VCaP (cell line): ENCODE results near the gene FARSB.

Experiments
- H3K27ac ChIP-seq: fragments of 450-650 bp; 2 replicates; pipeline ENCODE4 v1.5.1; 2017
- TF ChIP-seq, protein P1 (sequence below): fragments of 450-650 bp; conservative IDR thresholded peaks from 2 replicates; pipeline ENCODE4 v1.5.1; 2017; ENCODE audit warnings: mild to moderate bottlenecking, moderate library complexity

The FARSB gene

DNA sequence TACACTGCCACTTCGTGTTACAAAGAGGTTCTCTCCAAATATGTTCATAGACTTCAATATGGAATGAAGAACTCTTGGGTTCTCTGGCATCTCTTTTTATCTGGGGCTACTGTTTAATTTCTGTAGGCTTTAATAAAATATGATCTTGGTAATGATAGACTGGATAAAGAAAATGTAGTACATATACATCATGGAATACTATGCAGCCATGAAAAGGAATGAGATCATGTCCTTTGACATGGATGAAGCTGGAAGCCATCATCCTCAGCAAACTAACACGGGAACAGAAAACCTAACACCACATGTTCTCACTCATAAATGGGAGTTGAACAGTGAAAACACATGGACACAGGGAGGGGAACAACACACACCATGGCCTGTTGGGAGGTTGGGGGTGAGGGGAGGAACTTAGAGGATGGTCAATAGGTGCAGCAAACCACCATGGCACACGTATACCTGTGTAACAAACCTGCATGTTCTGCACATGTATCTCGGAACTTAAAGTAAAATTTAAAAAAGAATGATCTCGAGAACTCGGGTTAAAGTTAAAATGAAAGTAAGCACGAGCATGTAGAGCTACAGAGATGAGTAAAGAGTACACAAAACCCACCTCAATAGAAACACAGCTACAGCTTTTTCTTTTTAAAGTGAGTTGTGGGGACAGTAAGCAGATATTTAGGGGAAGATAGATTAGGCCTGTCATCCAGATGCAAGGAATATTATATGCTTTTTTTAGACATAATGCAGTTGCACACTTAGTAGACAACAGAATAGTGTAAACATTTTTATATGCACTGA, 129.2 kb downstream of the FARSB start:
- TF ChIP-seq, protein P1, sequence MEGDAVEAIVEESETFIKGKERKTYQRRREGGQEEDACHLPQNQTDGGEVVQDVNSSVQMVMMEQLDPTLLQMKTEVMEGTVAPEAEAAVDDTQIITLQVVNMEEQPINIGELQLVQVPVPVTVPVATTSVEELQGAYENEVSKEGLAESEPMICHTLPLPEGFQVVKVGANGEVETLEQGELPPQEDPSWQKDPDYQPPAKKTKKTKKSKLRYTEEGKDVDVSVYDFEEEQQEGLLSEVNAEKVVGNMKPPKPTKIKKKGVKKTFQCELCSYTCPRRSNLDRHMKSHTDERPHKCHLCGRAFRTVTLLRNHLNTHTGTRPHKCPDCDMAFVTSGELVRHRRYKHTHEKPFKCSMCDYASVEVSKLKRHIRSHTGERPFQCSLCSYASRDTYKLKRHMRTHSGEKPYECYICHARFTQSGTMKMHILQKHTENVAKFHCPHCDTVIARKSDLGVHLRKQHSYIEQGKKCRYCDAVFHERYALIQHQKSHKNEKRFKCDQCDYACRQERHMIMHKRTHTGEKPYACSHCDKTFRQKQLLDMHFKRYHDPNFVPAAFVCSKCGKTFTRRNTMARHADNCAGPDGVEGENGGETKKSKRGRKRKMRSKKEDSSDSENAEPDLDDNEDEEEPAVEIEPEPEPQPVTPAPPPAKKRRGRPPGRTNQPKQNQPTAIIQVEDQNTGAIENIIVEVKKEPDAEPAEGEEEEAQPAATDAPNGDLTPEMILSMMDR: no peak
- no peak overlapping the region for H3K27ac ChIP-seq

DNA sequence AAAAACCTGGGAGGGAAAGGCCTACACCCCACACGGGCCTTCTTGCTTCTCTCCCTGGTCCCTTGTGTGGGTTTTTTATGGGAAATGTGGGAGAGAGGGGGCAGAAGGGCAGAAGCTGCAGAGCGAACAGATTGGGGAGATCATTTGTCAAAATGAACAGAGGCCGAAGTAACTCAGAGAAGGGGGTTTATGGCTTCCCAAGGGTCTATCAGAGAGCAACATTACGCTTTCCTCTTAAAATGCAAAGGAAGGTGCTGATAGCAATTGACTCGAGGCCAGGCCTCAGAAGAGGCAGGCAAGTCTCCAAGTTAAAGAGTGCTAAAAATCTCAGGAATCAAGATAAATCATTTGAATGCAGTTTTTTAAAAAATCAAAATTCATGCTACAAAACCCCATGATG, 130.1 kb downstream of the FARSB start:
- H3K27ac ChIP-seq: no peak overlapping the region
- TF ChIP-seq, protein P1: no peak

DNA sequence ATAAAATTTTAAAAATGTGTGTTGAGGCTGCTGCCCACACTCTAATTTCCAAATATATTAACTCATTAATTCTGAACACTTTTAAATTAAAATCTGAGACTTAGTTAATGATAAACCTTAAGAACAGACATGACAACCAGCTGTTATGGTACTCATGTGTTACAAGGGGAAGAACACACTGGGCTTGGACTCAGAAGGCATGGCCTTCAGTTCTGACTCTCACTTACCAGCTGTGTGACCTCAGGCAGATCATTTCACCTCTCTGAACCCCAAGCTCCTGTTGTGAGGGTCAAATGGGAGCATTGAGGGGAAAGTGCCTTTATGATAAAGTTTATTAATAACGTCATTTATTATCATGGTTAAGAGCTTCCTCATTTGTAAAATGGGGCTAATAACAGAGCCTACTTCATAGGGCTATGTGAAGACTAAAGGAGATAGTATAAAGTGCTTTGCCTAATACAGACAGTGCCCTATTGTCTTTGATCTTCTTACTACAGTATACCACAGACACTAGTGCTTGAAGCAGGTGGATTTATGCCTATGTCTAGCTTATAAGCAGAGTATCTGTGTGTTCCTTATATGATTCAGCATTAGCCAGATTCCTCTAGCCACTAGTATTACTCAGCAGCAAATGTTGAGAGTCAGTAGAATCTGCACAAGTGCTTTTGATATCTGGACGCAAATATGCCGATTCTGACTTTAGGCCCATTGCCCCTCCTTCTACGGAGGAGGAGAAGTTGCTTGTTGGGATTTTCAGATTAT, 131.9 kb downstream of the FARSB start:
- TF ChIP-seq, protein P1: no peak
- no peak overlapping the region for H3K27ac ChIP-seq

DNA sequence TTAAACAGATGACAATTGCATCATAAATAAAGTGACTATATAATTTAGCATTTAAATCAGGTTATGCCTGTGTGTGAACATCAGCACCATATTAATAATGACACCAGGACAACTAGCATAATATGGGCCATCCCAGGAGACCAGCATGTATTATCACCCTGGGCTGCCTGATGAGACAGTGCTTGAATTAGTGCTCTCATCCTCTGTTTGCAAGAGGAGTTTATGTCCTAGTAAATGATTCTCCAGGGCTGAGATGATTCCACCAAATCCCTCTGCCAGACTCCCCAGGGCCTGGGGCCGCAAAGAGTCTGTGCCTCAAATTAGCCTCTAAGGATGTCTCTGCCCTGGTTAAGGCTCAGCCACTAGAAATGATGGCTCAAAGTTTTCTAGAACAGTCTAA, 133.8 kb downstream of the FARSB start:
- no peak overlapping the region for H3K27ac ChIP-seq
- TF ChIP-seq, protein P1: no peak

DNA sequence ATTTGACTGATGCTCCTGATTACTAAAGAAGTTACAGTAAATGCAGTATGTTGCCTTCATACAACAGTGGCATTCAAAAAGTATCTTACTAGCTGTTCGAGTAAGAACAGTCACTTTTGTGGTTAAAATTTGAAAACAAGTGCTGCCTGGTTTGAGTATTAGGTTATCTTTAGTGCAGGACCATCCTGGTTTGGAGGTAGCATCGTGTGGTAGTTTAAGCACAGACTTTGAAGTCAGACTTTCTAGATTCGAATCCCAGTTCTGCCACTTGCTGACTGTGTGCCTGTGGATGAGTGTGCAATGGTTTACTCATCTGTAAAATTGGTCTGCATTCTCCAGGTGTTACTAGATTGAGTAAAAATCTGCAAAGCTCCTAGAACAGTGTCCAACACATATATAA, 134.8 kb downstream of the FARSB start:
- TF ChIP-seq, protein P1: no peak
- H3K27ac ChIP-seq: no peak overlapping the region
